H1 (cell line): ENCODE measurements around the gene DCHS1. TPM values are rescaled to one million over a fixed set of nuclear protein-coding genes. Genes with fewer than 3 reads are reported as not detected.
A peak's percentile ranks its signal among the peaks of the same experiment; 100 is the strongest.

Experiments
- CTCF ChIA-PET: fragments of 300-600 bp; sonication (Branson Sonifier 250); formaldehyde crosslinking; loops from one replicate; lab custom pipeline; 2021; ENCODE audit not compliant: partially characterized antibody; lab: Charles Lee
- POLR2A ChIA-PET: fragments of 300-600 bp; sonication (Branson Sonifier 250); formaldehyde crosslinking; loops from one replicate; lab custom pipeline; 2021; ENCODE audit warnings: inconsistent platforms; ENCODE audit not compliant: partially characterized antibody; lab: Charles Lee
- DNase-seq, 2 experiments: peaks; one replicate each; pipeline versions ENCODE4 v3.0.0 to v3.0.0-alpha.2; 2010 to 2022; ENCODE audit warnings: low spot score in 2 of 2, low read depth in 1 of 2, mixed read lengths in 1 of 2
- FAIRE-seq: peaks from 2 replicates; lab custom pipeline; 2011; peaks lifted over from hg19 to GRCh38; lab: Jason Lieb, UNC
- H2AFZ ChIP-seq: 2 replicates; pipeline ENCODE4 v1.8.1; 2012; ENCODE audit warnings: low read length, inconsistent platforms
- H2AK5ac ChIP-seq: 2 replicates; pipeline ENCODE4 v1.6.1; 2013; ENCODE audit warnings: low read depth, low read length
- H2BK120ac ChIP-seq: replicated peaks from 2 replicates; pipeline ENCODE3; 2013; ENCODE audit warnings: low read depth, low read length, inconsistent platforms
- H2BK12ac ChIP-seq: 2 replicates; pipeline ENCODE4 v1.6.1; 2013; ENCODE audit warnings: low read depth, low read length
- H2BK15ac ChIP-seq: 2 replicates; pipeline ENCODE4 v1.6.1; 2013; ENCODE audit warnings: low read length
- H2BK20ac ChIP-seq: 2 replicates; pipeline ENCODE4 v1.6.1; 2013; ENCODE audit warnings: low read length
- H2BK5ac ChIP-seq: 2 replicates; pipeline ENCODE4 v1.6.1; 2013; ENCODE audit warnings: low read depth, low read length
- H3K14ac ChIP-seq: 2 replicates; pipeline ENCODE4 v1.6.1; 2013; ENCODE audit warnings: inconsistent platforms; ENCODE audit not compliant: insufficient read length
- H3K18ac ChIP-seq: 2 replicates; pipeline ENCODE4 v1.6.1; 2013; ENCODE audit warnings: low read length; ENCODE audit errors: extremely low read depth
- H3K23ac ChIP-seq: 2 replicates; pipeline ENCODE4 v1.6.1; 2013; ENCODE audit warnings: inconsistent platforms; ENCODE audit not compliant: insufficient read length
- H3K23me2 ChIP-seq: 2 replicates; pipeline ENCODE4 v1.6.1; 2013; ENCODE audit warnings: low read depth, low read length
- H3K27ac ChIP-seq: 2 replicates; pipeline ENCODE4 v1.6.1; 2011; ENCODE audit warnings: low read depth, low read length, inconsistent platforms
- H3K27me3 ChIP-seq, 4 experiments: replicated peaks in 1 of 4; 1 replicate in 1 of 4; 2 replicates in 3 of 4; pipeline versions ENCODE4 v1.6.1 to v1.8.1; 2011 to 2013; ENCODE audit warnings: low read length in 3 of 4, mild to moderate bottlenecking in 3 of 4, inconsistent platforms in 2 of 4, mixed read lengths in 2 of 4, moderate library complexity in 1 of 4; ENCODE audit not compliant: control insufficient read depth in 3 of 4, insufficient read depth in 3 of 4; ENCODE audit errors: extremely low read depth in 1 of 4
- H3K36me3 ChIP-seq, 4 experiments: 2 replicates each; pipeline versions ENCODE4 v1.6.1 to v1.8.1; 2011 to 2013; ENCODE audit warnings: mild to moderate bottlenecking in 4 of 4, low read length in 3 of 4, moderate library complexity in 2 of 4, control low read depth in 1 of 4, inconsistent platforms in 1 of 4; ENCODE audit not compliant: insufficient read depth in 4 of 4, control insufficient read depth in 2 of 4
- H3K4ac ChIP-seq: replicated peaks from 2 replicates; pipeline ENCODE3; 2013; ENCODE audit warnings: low read length, low read depth, mixed read lengths, inconsistent platforms; ENCODE audit not compliant: insufficient read length
- H3K4me1 ChIP-seq, 4 experiments: replicated peaks in 1 of 4; 1 replicate in 1 of 4; 2 replicates in 3 of 4; pipeline versions ENCODE4 v1.6.1 to v1.8.1; 2011 to 2013; ENCODE audit warnings: low read length in 3 of 4, inconsistent platforms in 2 of 4, mixed read lengths in 1 of 4; ENCODE audit not compliant: insufficient read depth in 4 of 4, control insufficient read depth in 3 of 4
- H3K4me2 ChIP-seq, 2 experiments: 2 replicates each; pipeline versions ENCODE4 v1.6.1 to v1.8.1; 2011 to 2013; ENCODE audit warnings: low read depth in 2 of 2, low read length in 2 of 2, control low read depth in 1 of 2, inconsistent platforms in 1 of 2, mild to moderate bottlenecking in 1 of 2; ENCODE audit not compliant: insufficient read depth in 1 of 2
- H3K4me3 ChIP-seq, 4 experiments: fragments of 200-600, 300-600 bp in 1 of 4; sonication (generic), shearing (Covaris generic), sonication (Bioruptor Twin) in 1 of 4; 2 replicates each; pipeline versions ENCODE4 v1.5.1 to v1.8.1; 2011 to 2016; ENCODE audit warnings: low read length in 4 of 4, low read depth in 3 of 4, control low read depth in 2 of 4, inconsistent platforms in 2 of 4, mild to moderate bottlenecking in 2 of 4, mixed read lengths in 1 of 4, moderate library complexity in 1 of 4; ENCODE audit not compliant: insufficient read depth in 2 of 4; ENCODE audit errors: extremely low read depth in 1 of 4
- H3K56ac ChIP-seq: replicated peaks from 2 replicates; pipeline ENCODE3; 2013; ENCODE audit warnings: low read depth, mild to moderate bottlenecking, mixed read lengths, low read length, inconsistent platforms; ENCODE audit not compliant: insufficient read length
- H3K79me1 ChIP-seq: 2 replicates; pipeline ENCODE4 v1.6.1; 2013; ENCODE audit warnings: low read depth, low read length, control low read depth
- H3K79me2 ChIP-seq, 2 experiments: 2 replicates each; pipeline versions ENCODE4 v1.6.1 to v1.8.1; 2012 to 2013; ENCODE audit warnings: low read length in 2 of 2, mild to moderate bottlenecking in 2 of 2, inconsistent platforms in 1 of 2; ENCODE audit not compliant: insufficient read depth in 2 of 2, control insufficient read depth in 1 of 2
- H3K9ac ChIP-seq, 4 experiments: replicated peaks in 1 of 4; 1 replicate in 1 of 4; 2 replicates in 3 of 4; pipeline versions ENCODE4 v1.6.1 to v1.8.1; 2011 to 2013; ENCODE audit warnings: low read depth in 3 of 4, low read length in 3 of 4, control low read depth in 2 of 4, mild to moderate bottlenecking in 2 of 4, moderate library complexity in 2 of 4, inconsistent platforms in 1 of 4; ENCODE audit errors: extremely low read depth in 1 of 4
- H3K9me3 ChIP-seq, 2 experiments: 2 replicates each; pipeline versions ENCODE4 v1.6.1 to v1.8.1; 2012 to 2013; ENCODE audit warnings: mild to moderate bottlenecking in 2 of 2, moderate library complexity in 2 of 2, control low read depth in 1 of 2, inconsistent platforms in 1 of 2, low read depth in 1 of 2, low read length in 1 of 2, mixed read lengths in 1 of 2; ENCODE audit not compliant: insufficient read depth in 2 of 2
- H4K20me1 ChIP-seq, 2 experiments: replicated peaks in 1 of 2; 2 replicates each; pipeline versions ENCODE3 to v1.8.1; 2011 to 2013; ENCODE audit warnings: inconsistent platforms in 2 of 2, low read length in 2 of 2, mild to moderate bottlenecking in 1 of 2; ENCODE audit not compliant: insufficient read depth in 2 of 2, control insufficient read depth in 1 of 2
- H4K5ac ChIP-seq: 2 replicates; pipeline ENCODE4 v1.6.1; 2013; ENCODE audit warnings: low read length, low read depth, mixed read lengths, inconsistent platforms; ENCODE audit not compliant: insufficient read length
- H4K8ac ChIP-seq: 2 replicates; pipeline ENCODE4 v1.8.0; 2013; ENCODE audit warnings: mild to moderate bottlenecking, moderate library complexity, low read length, inconsistent platforms; ENCODE audit not compliant: insufficient read depth; ENCODE audit errors: extremely low read depth
- H4K91ac ChIP-seq: replicated peaks from 2 replicates; pipeline ENCODE3; 2013; ENCODE audit warnings: low read length, mixed read lengths, inconsistent platforms; ENCODE audit not compliant: insufficient read length
- SIRT6 ChIP-seq: IDR thresholded peaks from one replicate; pipeline ENCODE4 v1.7.1; 2012; ENCODE audit warnings: low read length, inconsistent platforms
- WGBS, 2 experiments: shearing (Covaris generic) in 1 of 2; methylation state at CpG; one replicate each; pipeline versions ENCODE4 v1.1.6 to v1.1.7; 2013 to 2015; ENCODE audit warnings: low lambda C conversion rate in 2 of 2, mixed read lengths in 2 of 2, inconsistent platforms in 1 of 2, low coverage in 1 of 2, missing lambda C conversion rate in 1 of 2; ENCODE audit not compliant: insufficient replicate concordance in 2 of 2, insufficient coverage in 1 of 2, insufficient read length in 1 of 2; ENCODE audit errors: extremely low coverage in 1 of 2, missing lambda C conversion rate in 1 of 2; 5-methylcytosine and 5-hydroxymethylcytosine counted together
- polyA plus RNA-seq, 7 experiments: library from polyadenylated mRNA; depleted of rRNA in 3 of 7; stranded (reverse) in 5 of 7; unstranded in 2 of 7; fragments of >200 nt in 5 of 7; fragments of 200-250 nt in 2 of 7; gene quantifications; 1 replicate in 5 of 7; 2 replicates in 1 of 7; 4 replicates in 1 of 7; pipeline versions ENCODE4 v1.2.1 to v1.2.3, GENCODE V29; 2011 to 2013; ENCODE audit warnings: missing spikeins in 2 of 7, mixed read lengths in 2 of 7
- total RNA-seq: library from RNA; stranded (reverse); fragmentation: NEBNext Ultra II Directional; extraction: Animal tissue kit (Norgen Biotek cat#: 25700); gene quantifications from 2 replicates; pipeline ENCODE4 v1.2.1, GENCODE V29; 2021

Gene DCHS1
- total and polyA plus RNA-seq, 2 of the 8 experiments (the other 6 are each of a cell fraction or from before 2014, with no cell fraction given): 8.2 to 10.5 TPM

GRCh38 chr11:6629573-6629891 lies 26.1 kb downstream of the DCHS1 start:
- peak overlapping the region in 2 of 4 experiments; percentile 28 to 34; a peak in 2 of 7 replicates for H3K9ac ChIP-seq
- H3K27me3 ChIP-seq: peaks cover 13 to 43% (median 34%) of the 10 kb centered on the region in 4 experiments
- H2AK5ac ChIP-seq: no peak overlapping the region
- no peak overlapping the region for H3K56ac ChIP-seq
- peak overlapping the region; percentile 57 to 82 for H3K4me2 ChIP-seq
- no peak overlapping the region for H4K91ac ChIP-seq
- peaks cover 0 to 6% (median 2%) of the 10 kb centered on the region in 4 experiments; a peak in 3 of 7 replicates for H3K4me1 ChIP-seq
- H3K4me3 ChIP-seq: peak overlapping the region in 3 of 4 experiments; percentile 31 to 60 (median 48); a peak in 3 of 8 replicates
- ChIA-PET CTCF (interaction anchor here (0.6 to 1.9 kb wide), 5 partner anchors 10 to 130 kb away, joined by 3 to 8 read pairs (median 4); partner anchors contain the start of gene TPP1), POLR2A (interaction anchor here (1.0 to 2.0 kb wide), 5 partner anchors 8 to 54 kb away, joined by 3 to 9 read pairs (median 6); partner anchors contain the start of genes MRPL17, TAF10 and TPP1)
- H4K8ac ChIP-seq: peak overlapping the region; percentile 83; the same call in 1 of the 2 replicates
- peaks cover 12% of the 10 kb centered on the region for H3K23me2 ChIP-seq
- H3K27ac ChIP-seq: no peak overlapping the region
- H2BK15ac ChIP-seq: no peak overlapping the region
- H3K36me3 ChIP-seq: peaks cover 0 to 3% (median 1%) of the 10 kb centered on the region in 4 experiments; a peak in 3 of 8 replicates
- H3K9me3 ChIP-seq: no peaks in the 10 kb centered on the region
- H4K20me1 ChIP-seq: peaks cover 5 to 10% of the 10 kb centered on the region in 2 experiments
- no peak for DNase-seq
- H2AFZ ChIP-seq: no peak overlapping the region
- no peak overlapping the region for H3K18ac ChIP-seq
- H3K23ac ChIP-seq: no peak overlapping the region
- FAIRE-seq: no peak
- H4K5ac ChIP-seq: no peak overlapping the region
- H3K4ac ChIP-seq: no peak overlapping the region
- no peak overlapping the region for H3K14ac ChIP-seq
- no peaks in the 10 kb centered on the region; the same call in 1 of the 2 replicates for H3K79me1 ChIP-seq
- H2BK20ac ChIP-seq: no peak overlapping the region
- H2BK5ac ChIP-seq: no peak overlapping the region
- no peaks in the 10 kb centered on the region for H3K79me2 ChIP-seq
- no peak overlapping the region for H2BK120ac ChIP-seq
- WGBS, 2 experiments: 71% methylated on average over 24 of the region's 24 CpGs; no CpG with 5 or more reads in 1 of the 2 experiments
- no peak overlapping the region for H2BK12ac ChIP-seq
- TF ChIP-seq SIRT6: no peak
